GM19372 (cell line): Measurements from ENCODE around the gene CCR7.

Experiments
- ATAC-seq: cut with Tn5 transposase; IDR thresholded peaks from one replicate; pipeline ENCODE4 v1.9.1; 2021; ENCODE audit warnings: mild to moderate bottlenecking, low read depth, moderate library complexity; ENCODE audit not compliant: unreplicated experiment

The CCR7 gene

GRCh38 chr17:40538936-40539705 lies 26.2 kb downstream of the CCR7 start:
- no peak for ATAC-seq

- ATAC-seq: no peak
These were observed 27.0 kb downstream of the CCR7 start for GRCh38 chr17:40538019-40538935.

GRCh38 chr17:40536295-40537171 lies 28.7 kb downstream of the CCR7 start:
- no peak for ATAC-seq

DNA sequence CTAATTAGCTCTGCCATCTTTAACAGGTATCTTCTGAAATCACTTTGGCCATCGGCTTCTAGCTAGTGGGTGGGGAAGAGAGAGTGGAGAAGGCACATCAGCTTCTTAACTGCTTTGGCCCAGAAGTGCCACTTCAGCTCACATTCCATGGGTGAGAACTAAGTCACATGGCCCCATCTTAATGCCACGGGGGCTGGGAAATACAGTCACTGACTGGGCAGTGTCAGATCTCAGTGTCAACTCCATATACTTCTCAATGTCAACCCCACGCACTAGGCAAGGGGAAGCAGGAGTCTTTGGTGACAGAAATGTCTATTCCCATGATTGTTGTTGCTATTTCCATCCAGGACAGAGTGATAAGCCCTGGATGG lies 29.4 kb downstream of the CCR7 start:
- ATAC-seq: no peak

- ATAC-seq: no peak
These were observed 29.8 kb downstream of the CCR7 start for GRCh38 chr17:40535438-40535837.

GRCh38 chr17:40534371-40535189 lies 30.7 kb downstream of the CCR7 start:
- no peak for ATAC-seq

DNA sequence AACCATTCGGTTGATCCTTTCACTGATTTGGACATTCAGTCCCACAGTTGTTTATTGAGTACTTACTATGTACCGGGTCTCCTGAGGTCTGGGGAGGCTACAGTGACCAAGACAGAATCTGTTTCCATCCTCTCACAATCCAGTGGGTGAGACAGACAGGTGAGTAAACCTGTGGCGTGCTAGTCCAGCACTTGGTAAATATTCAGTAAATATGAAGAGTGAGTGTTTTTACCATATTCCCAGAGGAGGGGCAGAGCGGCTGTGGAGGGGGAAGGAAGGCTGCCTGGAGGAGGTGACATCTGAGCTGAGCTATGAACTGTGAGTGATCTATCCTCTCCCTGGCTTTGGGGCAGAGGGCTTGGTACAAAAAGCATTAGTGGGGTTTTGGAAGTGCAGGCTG lies 31.4 kb downstream of the CCR7 start:
- no peak for ATAC-seq

DNA sequence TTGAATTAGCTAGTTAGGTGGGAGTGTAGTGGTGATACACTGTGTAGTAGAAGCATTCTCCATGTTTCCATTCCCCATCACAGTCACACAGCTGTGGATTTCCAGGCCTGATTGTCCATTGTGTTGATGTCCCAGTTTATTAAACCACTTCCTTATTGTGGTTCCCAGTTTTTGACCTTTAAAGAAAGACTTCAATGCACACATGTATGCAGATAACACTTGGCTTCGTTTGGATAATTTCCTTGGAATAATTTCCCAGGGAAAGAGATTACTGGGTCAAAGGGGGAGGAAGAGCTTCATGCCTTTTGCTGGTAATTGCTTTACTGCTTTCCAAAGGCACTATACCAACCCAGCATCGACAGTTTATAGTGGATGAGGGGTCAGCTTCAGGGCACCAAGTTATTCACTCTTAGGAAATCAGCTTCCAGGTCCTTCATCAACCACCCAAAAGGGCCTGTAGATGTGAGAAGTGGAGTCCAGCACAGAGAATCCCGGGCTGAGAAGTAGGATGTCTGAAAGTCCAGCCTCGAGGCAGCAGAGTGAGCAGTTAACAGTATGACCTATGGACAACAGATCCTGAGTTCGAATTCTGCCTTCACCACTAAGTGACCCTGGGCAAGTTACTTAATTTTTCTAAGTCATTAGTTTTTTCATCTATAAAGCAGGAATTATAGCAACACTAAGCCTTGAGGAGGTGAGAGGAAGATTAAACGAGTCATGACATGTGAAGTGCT lies 32.6 kb downstream of the CCR7 start:
- no peak for ATAC-seq

- no peak for ATAC-seq
These were observed 34.0 kb downstream of the CCR7 start for GRCh38 chr17:40531051-40531991.

DNA sequence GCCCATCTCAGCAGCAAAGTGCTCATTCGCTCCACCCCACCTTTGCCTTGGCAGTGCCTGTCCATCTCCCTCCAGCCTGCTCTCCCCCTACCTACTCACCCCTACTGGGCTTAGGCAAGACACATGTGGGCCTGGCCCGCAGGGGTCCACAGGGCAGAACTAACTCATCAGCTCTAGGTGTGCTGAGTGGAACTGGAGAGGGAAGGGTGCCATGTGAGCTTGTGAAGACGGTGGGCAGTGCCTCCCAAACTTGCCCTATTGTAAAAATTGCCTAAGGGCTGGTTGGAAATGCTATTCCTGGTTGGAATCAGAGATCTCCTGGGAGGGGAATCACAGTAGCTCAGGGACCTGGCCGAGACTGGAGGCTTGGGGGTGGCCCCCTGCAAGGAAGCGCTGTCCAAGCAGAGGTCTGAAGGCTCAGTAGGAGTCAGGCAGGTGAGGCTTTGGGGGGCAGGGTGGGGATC lies 34.7 kb downstream of the CCR7 start:
- ATAC-seq: no peak

- ATAC-seq: no peak
These were observed 35.3 kb downstream of the CCR7 start for GRCh38 chr17:40529991-40530390.

DNA sequence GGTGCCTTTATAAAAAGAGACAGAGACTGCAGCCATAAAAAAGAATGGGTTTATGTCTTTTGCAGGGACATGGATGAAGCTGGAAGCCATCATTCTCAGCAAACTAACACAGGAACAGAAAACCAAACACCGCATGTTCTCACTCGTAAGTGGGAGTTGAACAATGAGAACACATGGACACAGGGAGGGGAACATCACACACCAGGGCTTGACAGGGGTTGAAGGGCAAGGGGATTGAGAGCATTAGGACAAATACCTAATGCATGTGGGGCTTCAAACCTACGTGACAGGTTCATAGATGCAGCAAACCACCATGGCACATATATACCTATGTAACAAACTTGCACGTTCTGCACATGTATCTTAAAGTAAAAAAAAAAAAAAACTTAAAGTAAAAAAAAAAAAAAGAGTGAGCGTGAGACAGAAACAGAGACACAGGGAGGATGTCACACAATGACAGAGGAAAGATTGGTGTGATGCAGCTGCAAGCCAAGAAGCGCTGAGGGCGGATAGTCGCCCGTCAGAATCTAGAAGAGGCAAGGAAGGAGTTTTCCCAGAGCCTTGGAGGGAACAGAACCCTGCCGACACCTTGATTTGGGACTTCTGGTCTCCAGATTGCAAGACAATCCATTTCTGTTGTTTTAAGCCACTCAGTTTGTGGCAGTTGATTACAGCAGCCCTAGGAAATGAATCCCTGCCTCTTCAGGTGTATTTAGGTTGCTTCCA lies 36.4 kb downstream of the CCR7 start:
- no peak for ATAC-seq

DNA sequence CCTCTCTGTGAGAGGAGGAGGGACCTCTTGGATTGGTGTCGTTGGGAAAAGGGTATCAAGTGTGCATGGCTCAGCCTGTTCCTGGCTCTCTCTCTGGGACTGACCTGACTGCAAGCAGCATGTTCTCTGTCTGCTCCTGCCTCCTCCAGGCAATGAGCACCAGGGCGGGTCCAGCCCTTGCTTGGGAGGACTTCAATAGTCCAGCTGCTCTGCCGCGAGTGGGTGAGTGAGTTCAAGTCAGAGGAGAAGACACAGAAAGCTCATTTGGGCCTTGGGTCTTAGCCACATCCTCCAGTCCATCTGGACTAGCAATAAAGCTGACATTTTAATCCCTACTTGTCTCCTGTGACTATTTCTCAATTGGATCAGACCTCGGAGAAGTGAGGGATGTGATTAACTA lies 38.6 kb downstream of the CCR7 start:
- ATAC-seq: no peak

DNA sequence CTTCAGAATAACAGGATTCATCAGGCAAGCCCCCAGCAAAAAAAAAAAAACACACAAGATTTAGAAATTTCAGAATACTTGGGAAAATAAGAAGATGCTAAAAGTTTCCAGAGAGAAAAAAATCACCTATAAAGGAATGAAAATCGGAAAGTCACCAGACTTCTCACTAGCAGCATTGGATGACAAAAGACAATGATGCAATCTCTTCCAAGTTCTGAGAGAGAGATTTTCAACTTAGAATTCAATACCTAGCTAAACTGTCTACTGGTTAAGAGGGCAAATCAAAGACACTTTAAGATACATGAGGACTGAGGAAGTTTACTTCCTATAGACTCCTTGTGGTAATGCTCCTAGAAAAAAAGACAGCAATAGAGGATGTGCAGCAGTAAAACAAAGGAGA lies 40.0 kb downstream of the CCR7 start:
- ATAC-seq: no peak

DNA sequence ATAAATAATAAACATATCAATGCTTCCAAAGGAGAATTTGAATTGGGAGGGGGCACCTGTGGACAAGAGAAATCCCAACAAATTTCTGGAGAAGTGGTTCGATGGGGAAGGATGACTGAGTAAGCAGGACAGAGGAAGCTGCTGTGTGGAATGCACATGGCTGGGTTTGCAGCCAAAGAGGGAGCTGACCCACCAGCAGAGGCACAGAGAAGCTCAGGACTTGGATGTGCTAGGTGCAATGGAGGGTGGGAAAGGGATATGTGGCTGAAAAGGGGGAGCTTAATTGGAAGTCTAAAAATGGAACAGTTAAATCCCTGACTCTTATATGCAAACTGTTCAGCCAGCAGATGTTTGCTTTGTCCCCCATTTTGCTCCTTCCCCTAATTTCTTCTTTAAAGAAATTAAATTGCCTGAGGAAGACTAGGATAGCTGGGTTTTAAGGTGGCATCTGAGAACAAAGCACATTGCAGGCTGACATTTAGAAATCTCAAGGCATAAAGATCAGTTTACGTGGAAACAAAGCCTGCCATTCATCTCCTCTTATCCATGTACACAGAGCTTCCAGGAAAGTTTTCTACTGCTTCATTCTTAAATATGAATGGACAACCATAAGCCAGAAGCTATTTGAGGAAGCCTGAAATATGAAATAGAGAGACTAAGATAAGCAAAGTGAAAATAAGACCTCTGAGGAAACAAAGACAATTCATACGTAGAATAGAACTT lies 40.9 kb downstream of the CCR7 start:
- ATAC-seq: no peak

- ATAC-seq: no peak
These were observed 42.3 kb downstream of the CCR7 start for GRCh38 chr17:40522961-40523310.
